Esophagus (tissue), 2 donors: ENCODE measurements around the gene DOK1. TPM values are rescaled to one million over a fixed set of nuclear protein-coding genes. Genes with fewer than 3 reads are reported as not detected.
"Not testable (repeated sequence)": the region's sequence is repeated elsewhere in the genome, so short reads cannot be mapped to it uniquely, and the experiment has no call there.

Experiments
- H3K27ac ChIP-seq, 2 donors: one replicate each; pipeline ENCODE4 v1.5.1; 2013; ENCODE audit warnings: low read depth in 2 of 2, mild to moderate bottlenecking in 2 of 2, inconsistent platforms in 1 of 2, low read length in 1 of 2, moderate library complexity in 1 of 2
- H3K27me3 ChIP-seq, 2 donors: one replicate each; pipeline ENCODE4 v1.6.1; 2013; ENCODE audit warnings: low read length in 2 of 2, control low read depth in 1 of 2, mild to moderate bottlenecking in 1 of 2; ENCODE audit not compliant: insufficient read depth in 2 of 2, control insufficient read depth in 1 of 2
- H3K36me3 ChIP-seq, 2 donors: one replicate each; pipeline ENCODE4 v1.6.1; 2013; ENCODE audit warnings: low read length in 1 of 2; ENCODE audit not compliant: control insufficient read depth in 2 of 2, insufficient read depth in 2 of 2
- H3K4me1 ChIP-seq, 2 donors: one replicate each; pipeline ENCODE4 v1.6.1; 2013; ENCODE audit warnings: low read length in 1 of 2; ENCODE audit not compliant: control insufficient read depth in 2 of 2, insufficient read depth in 2 of 2
- H3K4me3 ChIP-seq, 2 donors: one replicate each; pipeline ENCODE4 v1.5.1; 2013; ENCODE audit warnings: low read length in 2 of 2, mild to moderate bottlenecking in 2 of 2, low read depth in 1 of 2, moderate library complexity in 1 of 2
- H3K9me3 ChIP-seq, 2 donors: one replicate each; pipeline ENCODE4 v1.6.1; 2013; ENCODE audit warnings: mild to moderate bottlenecking in 2 of 2, low read depth in 1 of 2, low read length in 1 of 2, moderate library complexity in 1 of 2; ENCODE audit not compliant: control insufficient read depth in 2 of 2, insufficient read depth in 1 of 2
- WGBS, 2 donors: extraction: QIAGEN DNeasy Blood & Tissue Kit; methylation state at CpG; one replicate each; pipeline ENCODE4 v1.1.7; 2013; 5-methylcytosine and 5-hydroxymethylcytosine counted together
- polyA plus RNA-seq, 2 donors: library from polyadenylated mRNA; stranded (reverse); fragments of 200-250 nt; gene quantifications; one replicate each; pipeline ENCODE4 v1.2.3, GENCODE V29; 2013
- donor health status: healthy with polysubstance abuse.
- donor health status: Bipolar disorder and iron deficiency.

DOK1 gene
- polyA plus RNA-seq, 2 donors: 1.6 to 2.5 TPM

DNA sequence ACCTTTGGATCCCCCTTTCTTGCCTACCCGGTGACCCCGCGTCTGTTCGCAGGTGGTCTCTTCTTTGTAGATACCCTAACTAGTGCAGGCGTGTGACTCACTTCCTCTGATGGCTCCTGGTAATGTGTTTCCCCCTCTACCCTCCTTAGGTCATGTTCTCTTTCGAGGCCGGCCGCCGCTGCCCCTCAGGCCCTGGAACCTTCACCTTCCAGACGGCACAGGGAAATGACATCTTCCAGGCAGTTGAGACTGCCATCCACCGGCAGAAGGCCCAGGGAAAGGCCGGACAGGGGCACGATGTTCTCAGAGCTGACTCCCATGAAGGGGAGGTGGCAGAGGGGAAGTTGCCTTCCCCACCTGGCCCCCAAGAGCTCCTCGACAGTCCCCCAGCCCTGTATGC, 1.6 kb downstream of the DOK1 start:
- peaks cover 0 to 7% of the 10 kb centered on the region in 2 donors for H3K4me1 ChIP-seq
- WGBS, 2 donors: 85 to 90% methylated on average over 14 of the region's 14 CpGs
- peaks cover 0 to 6% of the 10 kb centered on the region in 2 donors for H3K36me3 ChIP-seq
- no peaks in the 10 kb centered on the region for H3K9me3 ChIP-seq
- H3K27ac ChIP-seq: no peak overlapping the region
- no peak overlapping the region for H3K4me3 ChIP-seq
- H3K27me3 ChIP-seq: no peaks in the 10 kb centered on the region

DNA sequence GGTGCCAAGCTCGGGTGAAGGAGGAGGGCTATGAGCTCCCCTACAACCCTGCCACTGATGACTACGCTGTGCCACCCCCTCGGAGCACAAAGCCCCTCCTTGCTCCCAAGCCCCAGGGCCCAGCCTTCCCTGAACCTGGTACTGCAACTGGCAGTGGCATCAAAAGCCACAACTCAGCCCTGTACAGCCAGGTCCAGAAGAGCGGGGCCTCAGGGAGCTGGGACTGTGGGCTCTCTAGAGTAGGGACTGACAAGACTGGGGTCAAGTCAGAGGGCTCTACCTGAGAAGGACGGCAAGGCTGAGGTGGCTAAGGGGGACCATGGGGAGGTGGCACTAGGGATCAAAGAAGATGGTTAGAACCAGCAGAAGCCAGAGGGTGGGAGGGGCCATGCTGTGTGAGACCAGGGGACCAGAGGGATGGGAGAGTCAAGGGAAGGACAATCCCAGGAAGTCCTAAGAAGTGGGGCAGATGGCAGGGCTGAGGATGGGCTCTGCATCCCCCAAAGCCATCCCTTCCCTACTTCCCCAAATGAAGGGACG, 2.4 kb downstream of the DOK1 start:
- H3K9me3 ChIP-seq: no peaks in the 10 kb centered on the region
- H3K36me3 ChIP-seq: peaks cover 0 to 6% of the 10 kb centered on the region in 2 donors
- no peak overlapping the region for H3K27ac ChIP-seq
- 93 to 94% methylated on average over 6 of the region's 6 CpGs for WGBS, 2 donors
- H3K27me3 ChIP-seq: peaks cover 0 to 3% of the 10 kb centered on the region in 2 donors
- H3K4me3 ChIP-seq: no peak overlapping the region
- peaks cover 0 to 7% of the 10 kb centered on the region in 2 donors for H3K4me1 ChIP-seq

DNA sequence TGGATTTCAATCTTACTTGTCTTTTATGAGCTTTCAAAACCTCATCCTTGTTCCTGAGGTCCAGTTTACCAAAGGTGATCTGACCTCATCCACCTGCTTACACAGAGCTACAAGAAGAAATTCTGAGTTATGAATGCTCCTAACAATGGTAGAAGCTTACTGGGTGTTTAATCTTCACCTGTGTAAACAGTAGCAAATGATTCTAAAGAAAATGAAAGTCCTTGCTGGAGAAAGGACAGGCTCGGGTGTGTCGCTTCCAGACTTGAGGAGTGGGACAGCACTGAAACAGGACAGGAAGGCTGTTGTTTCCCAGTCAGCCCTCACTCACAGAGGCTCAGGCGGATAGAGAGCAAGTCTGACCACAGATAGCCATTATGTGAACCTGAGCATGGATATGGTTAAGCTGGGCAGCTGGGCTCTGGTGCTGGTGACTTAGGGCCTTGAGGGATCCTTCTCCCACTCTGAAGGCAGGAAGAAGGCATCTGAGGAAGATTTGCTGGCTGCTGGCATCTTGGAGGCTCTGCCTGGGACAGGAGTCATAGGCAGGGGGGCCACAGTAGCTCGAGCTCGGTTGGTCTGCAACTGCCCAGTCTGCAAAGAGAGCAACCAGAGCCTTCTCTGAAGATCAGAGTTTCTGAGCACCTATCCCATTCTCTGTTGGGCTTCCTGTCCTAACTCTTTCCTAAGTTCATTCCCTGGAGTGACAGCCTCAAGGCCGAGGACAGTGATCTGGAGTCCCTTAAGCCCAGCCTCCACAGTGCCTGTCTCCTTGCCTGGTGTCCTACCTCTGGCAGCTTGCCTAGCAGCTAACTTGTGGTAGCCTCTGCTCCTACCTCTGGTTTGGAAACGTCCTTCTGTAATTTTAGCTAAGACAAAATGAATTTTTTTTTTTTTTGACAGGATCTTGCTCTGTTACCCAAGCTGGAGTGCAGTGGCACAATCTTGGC, 4.0 kb downstream of the DOK1 start:
- Histone ChIP-seq H3K27me3 (peaks cover 0 to 3% of the 10 kb centered on the region in 2 donors), H3K4me3 (no peak overlapping the region), H3K36me3 (peaks cover 0 to 6% of the 10 kb centered on the region in 2 donors), H3K27ac (no peak overlapping the region), H3K4me1 (peaks cover 0 to 7% of the 10 kb centered on the region in 2 donors), H3K9me3 (no peaks in the 10 kb centered on the region)
- 63 to 65% methylated on average over 7 of the region's 7 CpGs for WGBS, 2 donors

DNA sequence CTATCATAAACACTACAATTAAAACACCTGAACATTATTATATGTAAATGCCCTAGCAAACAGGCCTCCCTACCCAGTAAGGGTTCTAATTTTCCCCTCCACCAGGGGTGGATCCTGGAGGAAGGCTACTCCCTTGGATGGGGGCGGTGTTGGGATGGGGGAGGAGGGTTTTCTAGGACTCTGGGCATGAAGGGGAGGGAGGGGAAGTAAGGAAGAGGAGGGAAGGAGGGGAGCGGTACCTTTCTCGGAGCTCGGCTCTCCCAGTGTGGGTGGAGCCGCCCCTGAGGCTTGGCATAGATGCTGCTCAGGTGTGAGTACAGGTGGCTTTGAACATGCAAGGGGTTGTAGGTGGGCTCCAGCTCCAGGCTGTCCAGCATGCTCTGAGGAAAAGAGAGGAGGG, 5.4 kb downstream of the DOK1 start:
- H3K4me3 ChIP-seq: no peak overlapping the region
- peaks cover 0 to 3% of the 10 kb centered on the region in 2 donors for H3K27me3 ChIP-seq
- H3K36me3 ChIP-seq: peaks cover 0 to 6% of the 10 kb centered on the region in 2 donors
- 36 to 48% methylated on average over 5 of the region's 5 CpGs for WGBS, 2 donors
- H3K9me3 ChIP-seq: no peaks in the 10 kb centered on the region
- H3K27ac ChIP-seq: no peak overlapping the region
- peaks cover 0 to 5% of the 10 kb centered on the region in 2 donors for H3K4me1 ChIP-seq

DNA sequence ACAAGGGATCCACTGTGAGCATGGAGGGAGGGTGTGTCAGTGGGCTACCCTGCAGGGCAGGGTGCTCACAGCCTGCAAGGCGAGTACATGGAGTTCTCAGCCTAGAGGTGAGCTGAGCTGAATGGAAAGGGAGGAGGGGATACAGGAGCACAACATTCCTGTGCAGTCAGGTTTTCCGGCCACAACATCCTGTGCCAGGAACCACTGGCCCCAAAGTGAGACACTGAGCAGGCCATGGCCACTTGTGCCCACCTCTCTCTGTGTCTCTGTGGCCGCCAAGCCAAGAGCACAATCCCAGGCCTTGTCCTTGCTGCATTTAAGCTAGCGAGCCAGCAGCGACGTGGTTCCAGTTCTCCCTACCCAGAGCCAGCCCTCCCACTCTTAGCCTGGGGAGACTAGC, 6.1 kb downstream of the DOK1 start:
- Histone ChIP-seq H3K4me3 (no peak overlapping the region), H3K4me1 (no peaks in the 10 kb centered on the region), H3K27ac (no peak overlapping the region), H3K9me3 (no peaks in the 10 kb centered on the region), H3K36me3 (peaks cover 0 to 6% of the 10 kb centered on the region in 2 donors), H3K27me3 (peaks cover 0 to 3% of the 10 kb centered on the region in 2 donors)
- WGBS, 2 donors: 56 to 61% methylated on average over 6 of the region's 6 CpGs

DNA sequence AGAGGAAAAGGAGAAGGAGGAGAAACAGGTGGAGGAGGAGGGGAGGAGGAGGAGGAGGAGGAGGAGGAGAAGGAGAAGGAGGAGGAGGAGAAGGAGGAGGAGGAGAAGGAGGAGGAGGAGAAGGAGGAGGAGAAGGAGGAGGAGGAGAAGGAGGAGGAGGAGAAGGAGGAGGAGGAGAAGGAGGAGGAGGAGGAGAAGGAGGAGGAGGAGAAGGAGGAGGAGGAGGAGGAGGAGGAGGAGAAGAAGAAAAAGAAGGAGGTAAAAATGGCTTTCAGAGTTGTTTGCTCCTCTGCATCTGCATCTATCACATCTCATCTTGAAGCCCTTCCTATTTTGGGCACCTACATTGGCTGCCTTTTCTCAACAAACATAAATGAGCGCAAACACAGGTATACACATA, 6.5 kb downstream of the DOK1 start:
- H3K9me3 ChIP-seq, H3K27ac ChIP-seq, H3K4me3 ChIP-seq, H3K36me3 ChIP-seq, H3K4me1 ChIP-seq, H3K27me3 ChIP-seq: not testable (repeated sequence)
- WGBS, 2 donors: 88 to 93% methylated on average over 1 of the region's 1 CpG

DNA sequence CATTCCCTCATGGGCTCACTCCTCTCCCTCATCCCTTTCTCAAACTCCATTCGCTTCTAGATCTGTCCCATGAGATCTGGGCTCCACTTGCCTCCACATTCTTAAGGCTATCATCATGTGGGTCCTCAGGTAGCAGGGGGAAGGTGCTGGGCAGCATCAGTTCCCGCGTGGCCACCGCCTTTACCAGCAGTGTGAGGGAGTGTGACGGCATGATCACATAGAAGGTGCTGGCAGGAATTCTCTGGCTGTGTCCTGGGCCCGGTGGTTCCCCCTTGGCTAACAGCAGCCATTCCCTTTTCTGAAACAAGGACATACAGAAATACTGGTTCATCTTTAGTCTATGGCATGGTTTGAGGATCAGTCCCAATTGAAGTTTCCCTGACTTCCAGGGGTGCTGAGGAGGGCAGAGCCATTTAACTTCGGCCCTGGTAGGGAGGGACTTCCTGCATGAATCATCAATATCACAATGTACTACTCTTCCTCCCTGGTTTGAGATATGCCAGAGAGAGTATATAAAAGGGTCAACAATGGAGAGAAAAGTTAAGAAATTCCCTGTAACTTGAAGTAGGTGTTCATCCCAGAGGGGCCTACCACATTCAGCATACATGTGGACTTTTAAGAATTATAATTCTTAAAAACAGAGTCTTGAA, 7.7 kb downstream of the DOK1 start:
- 79 to 82% methylated on average over 7 of the region's 7 CpGs for WGBS, 2 donors
- no peaks in the 10 kb centered on the region for H3K4me1 ChIP-seq
- H3K9me3 ChIP-seq: no peaks in the 10 kb centered on the region
- peaks cover 0 to 3% of the 10 kb centered on the region in 2 donors for H3K27me3 ChIP-seq
- H3K36me3 ChIP-seq: no peaks in the 10 kb centered on the region
- H3K4me3 ChIP-seq: no peak overlapping the region
- H3K27ac ChIP-seq: no peak overlapping the region

DNA sequence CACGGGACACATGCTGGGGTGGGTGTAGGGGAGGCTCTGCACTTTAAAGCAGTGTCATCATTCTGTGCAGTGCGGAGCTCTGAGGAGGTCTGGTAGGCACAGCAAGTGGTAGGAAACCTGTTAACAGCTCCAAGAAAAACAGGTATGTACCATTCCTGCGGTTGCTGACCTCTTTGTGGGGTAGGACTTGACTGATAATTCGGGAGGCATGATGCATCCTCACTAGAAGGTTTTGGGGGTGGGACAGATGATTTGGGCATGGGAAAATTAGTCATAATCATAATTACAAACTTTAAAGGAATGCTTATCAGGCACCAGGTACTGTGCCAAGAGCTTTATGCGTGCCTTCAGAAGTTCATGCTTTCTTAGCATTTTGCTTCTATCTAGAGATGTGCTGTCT, 9.7 kb downstream of the DOK1 start:
- Histone ChIP-seq H3K9me3 (no peaks in the 10 kb centered on the region), H3K4me3 (no peak overlapping the region), H3K36me3 (no peaks in the 10 kb centered on the region), H3K4me1 (no peaks in the 10 kb centered on the region), H3K27me3 (peaks cover 0 to 3% of the 10 kb centered on the region in 2 donors), H3K27ac (no peak overlapping the region)
- whole genome bisulfite sequencing, 2 donors: 77 to 80% methylated on average over 5 of the region's 5 CpGs

DNA sequence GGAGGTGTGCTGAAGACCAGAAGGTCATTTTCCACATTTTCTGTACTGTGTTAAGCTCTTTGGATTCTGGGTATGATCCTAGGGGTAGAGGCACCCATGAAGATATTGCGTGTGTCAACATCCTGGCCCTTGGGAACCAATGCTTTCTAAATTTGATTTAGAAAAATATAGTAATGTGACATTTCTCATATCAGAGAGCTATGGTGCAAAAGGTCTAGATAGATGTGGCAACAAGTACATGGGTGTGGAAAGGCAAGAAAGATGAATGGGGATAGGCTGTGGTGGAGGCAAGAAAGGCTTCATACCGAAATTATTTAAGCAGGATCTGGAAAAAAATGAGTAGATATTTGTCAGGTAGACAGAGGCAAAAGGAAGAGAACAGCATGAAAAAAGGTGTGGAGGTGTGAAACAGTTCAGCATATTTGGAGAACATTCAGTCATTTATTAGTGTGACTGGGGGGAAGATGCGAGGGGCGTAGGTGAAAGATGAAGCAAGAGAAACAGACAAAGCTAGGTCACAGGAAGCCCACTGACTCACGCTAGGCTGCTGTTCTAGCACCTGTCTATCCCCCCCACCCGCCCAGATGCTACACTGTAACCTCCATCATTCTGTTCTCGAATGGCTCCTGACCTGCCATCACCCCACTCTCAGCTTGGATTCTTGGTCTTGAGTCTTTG, 11.7 kb downstream of the DOK1 start:
- Histone ChIP-seq H3K27ac (no peak overlapping the region), H3K9me3 (no peaks in the 10 kb centered on the region), H3K36me3 (no peaks in the 10 kb centered on the region), H3K4me3 (no peak overlapping the region), H3K4me1 (no peaks in the 10 kb centered on the region), H3K27me3 (peaks cover 0 to 3% of the 10 kb centered on the region in 2 donors)
- 72 to 81% methylated on average over 7 of the region's 7 CpGs for WGBS, 2 donors
